HG02623 (cell line): ENCODE data around the gene PSIP1.
"Not testable (repeated sequence)": the region's sequence is repeated elsewhere in the genome, so short reads cannot be mapped to it uniquely, and the experiment has no call there.

Source experiments
- ATAC-seq: cut with Tn5 transposase; IDR thresholded peaks from one replicate; pipeline ENCODE4 v1.9.1; 2021; ENCODE audit warnings: moderate library complexity; ENCODE audit not compliant: unreplicated experiment

Gene PSIP1

DNA sequence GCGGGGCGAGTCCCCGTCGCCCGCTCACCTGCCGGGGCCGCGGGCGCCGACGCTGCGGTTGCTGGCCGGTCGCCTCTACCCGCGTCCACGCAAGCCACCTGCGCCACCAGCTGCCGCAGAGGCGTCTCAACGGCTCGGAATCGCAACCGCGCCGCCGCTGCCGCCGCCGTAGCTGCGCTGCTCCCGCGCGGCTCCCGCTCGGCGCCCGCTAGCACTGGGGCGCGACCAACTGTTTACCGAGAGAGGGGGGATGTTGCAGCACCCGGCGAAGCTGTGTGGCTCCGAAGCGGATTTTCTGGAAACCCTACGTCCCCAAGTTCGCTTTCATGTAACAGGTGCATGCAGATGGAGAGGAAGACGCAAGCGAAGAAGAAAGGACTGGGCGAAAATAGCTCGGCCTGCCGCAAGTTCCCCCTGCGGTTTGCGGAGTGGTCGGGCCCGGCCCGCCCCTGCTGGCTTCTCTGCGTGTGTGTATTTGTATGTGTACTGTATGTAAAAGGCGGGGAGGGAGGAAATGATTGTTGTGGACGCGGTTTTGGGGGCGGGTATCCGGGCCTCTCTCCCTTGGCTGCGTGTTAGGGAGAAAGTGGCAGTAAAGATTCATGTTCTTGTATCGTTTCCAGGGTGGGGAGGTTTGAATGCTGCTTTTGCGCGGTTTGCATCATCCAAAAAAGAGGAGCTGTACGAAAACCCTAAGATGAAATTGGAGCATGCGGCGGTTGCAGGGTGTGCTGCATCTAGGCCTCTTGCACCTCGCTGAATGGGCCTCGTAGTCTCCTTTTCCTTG, at the start of gene PSIP1:
PSIP1 (minus strand) TSS at position 182 of the 787 bp plus-strand sequence. CDS start 782 bp downstream, outside the sequence.
- ATAC-seq, result peak; percentile 78

DNA sequence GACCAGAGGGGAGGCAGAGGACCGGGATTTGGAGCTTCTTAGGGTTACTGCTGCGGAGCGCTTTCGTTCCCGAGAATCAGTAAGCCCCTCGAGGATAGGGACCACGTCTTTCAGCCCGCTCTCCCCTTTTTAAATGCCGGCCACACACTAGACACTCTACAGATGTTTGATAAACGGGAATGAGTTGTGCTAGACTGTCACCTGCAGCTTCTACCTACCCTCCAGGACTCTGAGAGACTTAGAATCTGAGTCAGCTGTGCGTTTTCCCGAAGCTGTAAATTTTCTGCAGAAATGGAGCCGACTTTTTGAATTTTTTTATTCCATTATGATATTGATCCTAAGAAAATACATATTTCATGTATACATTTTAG, 42.7 kb upstream of the PSIP1 start:
- peak; percentile 10 for ATAC-seq

DNA sequence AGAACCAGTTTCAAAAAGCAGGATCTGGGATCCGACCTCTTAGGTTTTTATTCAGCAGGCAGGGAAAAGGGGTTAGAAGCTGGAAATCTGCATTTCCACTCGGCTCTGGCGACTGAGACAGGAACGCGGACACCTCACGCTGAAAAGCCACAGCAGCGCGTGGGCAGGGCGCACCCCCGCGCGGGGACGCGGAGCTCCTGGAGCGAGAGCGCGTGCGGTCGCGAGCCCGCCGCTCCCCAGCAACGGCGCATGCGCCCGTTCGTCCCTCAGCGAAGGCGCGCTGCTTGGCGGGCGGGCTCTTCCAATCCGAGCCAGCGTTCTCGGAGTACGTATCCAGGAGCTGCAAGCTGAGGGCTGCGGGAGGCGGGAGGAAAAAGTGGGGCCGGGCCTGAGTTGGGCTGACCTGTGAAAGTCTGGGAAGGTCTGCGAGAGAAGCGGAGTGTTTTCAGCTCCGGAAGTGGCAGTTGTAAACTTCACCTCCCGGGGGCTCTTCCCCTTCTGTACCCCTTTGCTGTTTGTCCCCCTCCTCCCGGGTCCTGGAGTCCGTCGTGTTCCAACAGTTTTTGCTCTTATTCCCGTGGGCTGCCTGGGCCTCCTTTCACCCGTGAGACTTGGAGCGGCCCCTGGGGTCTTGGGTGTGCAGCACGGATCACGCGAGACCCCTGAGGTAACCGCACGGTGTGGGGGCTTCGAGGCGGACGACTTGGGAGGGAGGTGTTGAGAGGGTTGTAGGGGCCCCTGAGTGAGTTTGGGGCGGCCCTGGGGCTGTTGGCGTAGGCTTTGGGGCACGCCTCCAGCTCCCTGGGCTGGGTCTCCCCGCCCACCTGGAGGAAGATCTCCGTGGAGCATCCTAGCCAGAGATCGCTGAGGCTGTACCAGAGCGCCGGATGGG, 42.1 kb upstream of the PSIP1 start, which contains the start of gene CCDC171:
CCDC171 (plus strand) TSS at position 408 of the 892 bp plus-strand sequence. CDS start 11,046 bp downstream, outside the sequence.
- ATAC-seq, result peak; percentile 76

DNA sequence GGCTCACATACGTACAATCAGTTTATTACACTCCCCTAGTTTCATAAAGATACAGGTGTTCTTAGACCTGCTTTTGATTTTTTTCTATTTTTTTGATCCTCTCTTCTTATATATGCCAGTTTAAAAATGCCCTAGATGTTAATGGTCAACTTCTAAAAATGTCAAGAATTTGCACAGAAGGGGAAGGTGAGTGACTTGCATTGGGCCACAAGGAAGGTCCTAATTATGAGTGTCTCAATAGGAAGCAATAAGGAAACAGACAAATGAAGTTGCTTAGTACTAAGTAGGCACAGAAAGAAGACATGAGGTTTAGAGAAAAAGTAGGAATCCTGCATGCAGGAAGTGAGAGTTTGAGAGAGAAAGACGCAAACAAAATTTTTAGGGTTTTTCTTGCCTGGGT, 38.8 kb upstream of the PSIP1 start:
- ATAC-seq, result no peak

DNA sequence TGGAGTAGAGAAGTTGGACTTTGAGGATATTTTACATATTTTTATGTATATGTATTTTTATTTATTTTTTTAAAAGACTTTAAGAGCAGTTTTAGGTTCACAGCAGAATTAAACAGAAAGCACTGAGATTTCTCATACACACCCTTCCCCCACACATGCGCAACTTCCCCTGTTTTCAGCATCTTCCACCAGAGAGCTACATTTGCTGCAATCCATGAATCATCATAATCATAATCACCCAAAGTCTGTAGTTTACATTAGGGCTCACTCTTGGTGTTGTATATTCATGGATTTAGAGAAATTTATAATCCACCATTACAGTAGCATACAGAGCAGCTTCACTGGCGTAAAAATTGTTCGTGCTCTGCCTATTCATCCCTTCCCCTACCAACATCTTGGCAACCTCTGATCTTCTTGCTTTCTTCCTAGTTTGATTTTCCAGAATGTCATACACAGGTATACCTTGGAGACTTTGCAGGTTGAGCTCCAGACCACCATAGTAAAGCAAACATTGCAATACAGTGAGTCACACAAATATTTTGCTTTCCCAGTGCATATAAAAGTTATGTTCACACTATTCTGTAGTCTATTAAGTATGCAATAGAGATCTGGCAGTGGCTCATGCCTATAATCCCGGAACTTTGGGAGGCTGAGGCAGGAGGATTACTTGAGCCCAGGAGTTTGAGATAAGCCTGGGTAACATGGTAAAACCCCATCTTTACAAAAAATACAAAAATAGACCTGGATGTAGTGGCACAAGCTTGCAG, 32.5 kb upstream of the PSIP1 start:
- ATAC-seq, result no peak

DNA sequence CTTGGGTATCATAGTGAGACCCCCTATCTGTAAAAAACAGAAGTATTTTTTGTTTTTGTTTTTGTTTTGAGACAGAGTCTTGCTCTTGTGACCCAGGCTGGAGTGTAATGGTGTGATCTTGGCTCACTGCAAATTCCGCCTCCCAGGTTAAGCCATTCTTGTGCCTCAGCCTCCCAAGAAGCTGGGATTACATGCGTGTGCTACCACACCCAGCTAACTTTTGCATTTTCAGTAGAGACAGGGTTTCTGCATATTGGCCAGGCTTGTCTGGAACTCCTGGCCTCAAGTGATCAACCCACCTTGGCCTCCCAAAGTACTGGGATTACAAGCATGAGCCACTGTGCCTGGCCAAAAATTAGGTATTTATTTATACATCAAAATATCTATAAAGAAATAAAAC, 31.9 kb upstream of the PSIP1 start:
- ATAC-seq, result no peak

DNA sequence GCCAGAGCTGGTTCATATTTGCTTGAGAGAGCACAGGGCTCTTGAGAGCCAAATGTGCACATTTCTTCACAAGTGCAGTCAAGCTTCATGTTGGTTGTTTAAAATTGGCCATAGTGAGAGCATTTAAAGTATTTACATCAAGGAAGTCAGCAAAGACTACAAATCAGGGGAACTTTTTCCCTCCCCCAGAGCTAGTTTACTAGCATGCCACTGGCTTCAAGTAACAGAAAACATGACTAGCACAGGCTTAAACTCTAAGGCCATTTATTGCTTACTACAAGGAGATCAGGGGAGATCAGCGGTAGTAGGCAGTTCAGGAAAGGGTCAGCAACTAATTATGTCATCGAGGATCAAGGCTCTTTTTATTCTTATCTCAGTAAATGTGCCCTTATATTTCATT, 31.1 kb upstream of the PSIP1 start:
- no peak for ATAC-seq

DNA sequence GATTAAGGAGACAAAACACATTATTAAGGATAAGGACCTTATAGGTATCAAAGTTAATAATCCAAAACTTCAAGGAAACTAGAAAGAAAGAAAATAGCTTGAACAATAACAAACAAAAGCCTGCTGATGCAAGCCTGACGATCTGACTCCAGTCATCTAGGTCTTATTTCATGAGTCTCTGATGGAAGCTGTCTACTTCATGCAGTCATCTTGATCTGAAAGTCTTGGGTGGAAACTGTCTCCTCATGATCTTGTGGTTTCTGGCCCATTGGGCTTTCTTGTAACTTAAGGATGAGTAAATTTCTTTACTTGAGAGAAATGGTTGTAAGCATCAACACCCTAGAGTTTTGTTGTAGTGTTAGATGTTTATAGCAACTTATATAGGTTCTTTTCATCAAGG, 20.6 kb upstream of the PSIP1 start:
- ATAC-seq, result no peak

DNA sequence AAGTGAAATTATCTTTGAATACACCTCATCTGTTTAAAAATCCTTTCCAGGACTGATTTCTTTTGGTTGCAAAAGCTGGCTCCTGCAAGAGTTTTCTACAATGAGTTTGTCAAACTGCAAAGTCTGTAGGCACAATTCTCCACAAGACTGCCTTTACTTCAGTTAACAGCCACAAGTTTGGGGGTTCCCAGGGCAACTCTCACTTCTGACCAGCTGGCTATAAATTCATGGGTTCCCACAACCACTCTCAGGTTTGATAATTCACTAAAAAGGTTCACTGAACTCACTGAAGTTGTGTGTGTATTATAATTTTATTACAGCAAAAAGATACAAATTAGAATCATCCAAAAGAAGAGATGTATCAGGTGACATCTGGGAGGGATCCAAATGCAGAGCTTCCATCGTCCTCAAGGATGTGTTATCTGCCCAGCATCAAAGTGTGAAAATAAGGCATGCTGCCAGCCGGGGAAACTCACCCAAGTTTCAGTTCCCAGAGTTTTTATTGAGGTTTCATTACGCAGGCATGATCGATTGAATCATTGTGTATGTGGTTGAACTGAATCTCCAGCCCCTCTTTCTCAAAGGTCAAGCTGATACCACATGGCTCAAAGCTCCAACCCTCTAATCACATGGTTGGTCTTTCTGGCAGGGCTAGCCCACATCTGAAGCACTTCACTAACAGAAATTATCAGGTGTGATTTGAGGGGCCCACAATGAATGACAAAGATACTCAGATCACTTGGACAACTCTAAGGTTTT, 19.0 kb upstream of the PSIP1 start:
- ATAC-seq, result peak; percentile 79

DNA sequence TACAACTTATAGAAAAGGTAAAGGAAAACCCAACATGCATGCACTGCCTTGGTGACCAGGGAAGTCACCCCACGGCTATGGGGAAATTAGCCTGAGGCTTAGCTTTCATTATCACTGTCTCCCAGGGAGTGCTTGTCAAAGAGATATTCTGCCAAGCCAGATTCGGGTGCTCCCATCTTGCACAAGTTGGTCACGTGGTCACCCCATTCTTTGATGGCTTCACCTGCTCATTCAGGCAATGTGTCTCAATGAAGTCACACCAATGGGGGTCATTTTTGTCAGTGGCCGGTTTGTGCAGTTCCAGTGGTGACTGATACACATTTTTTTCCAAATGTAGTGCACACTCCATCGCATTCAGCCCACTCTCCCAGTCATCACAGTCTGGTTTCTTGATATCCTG, 16.3 kb upstream of the PSIP1 start:
- not testable (repeated sequence) for ATAC-seq

DNA sequence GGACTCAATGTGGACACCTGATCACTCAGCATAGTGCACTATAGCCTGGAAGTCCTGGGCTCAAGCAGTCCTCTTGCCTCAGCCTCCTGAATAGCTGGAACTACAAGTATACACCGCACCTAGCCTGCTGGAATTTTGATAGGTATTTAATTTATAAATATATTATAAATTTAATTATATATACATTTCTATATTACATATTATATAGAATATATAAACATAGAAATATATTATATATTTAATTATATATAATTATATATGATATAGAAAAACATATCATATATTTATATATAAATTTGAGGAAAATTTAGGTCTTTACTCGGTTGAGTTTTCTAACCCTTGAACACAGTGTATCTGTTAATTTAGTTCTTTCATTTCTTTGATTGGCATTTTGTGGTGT, 15.2 kb upstream of the PSIP1 start:
- no peak for ATAC-seq

DNA sequence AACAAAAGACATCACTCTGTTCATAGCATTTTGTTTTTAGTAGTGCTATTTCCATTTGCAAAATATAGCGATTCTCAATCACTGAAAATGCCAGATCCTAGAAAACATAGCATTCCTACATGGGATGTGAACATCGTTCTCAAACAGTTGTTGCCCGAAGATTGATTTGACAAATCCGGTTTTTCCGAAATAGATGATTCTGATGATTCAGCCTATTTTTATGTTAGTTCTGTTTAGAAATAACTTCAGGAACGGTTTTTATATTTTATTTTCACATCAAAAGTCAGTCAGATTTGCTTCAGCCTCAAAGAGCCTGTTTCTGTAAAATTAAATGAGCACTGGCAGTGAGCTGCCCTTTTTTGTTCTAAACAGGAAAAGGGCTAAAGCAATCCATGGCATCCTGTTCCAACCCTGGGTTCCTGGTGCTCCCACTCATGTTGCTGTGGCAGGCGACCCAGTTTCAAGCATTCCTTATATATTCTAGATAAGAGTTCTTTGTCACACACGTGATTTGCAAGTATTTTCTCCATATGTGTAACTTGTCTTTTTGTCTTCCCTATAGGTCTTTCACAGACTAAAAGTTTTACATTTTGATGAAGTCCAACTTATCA, 14.2 kb upstream of the PSIP1 start:
- ATAC-seq, result no peak

DNA sequence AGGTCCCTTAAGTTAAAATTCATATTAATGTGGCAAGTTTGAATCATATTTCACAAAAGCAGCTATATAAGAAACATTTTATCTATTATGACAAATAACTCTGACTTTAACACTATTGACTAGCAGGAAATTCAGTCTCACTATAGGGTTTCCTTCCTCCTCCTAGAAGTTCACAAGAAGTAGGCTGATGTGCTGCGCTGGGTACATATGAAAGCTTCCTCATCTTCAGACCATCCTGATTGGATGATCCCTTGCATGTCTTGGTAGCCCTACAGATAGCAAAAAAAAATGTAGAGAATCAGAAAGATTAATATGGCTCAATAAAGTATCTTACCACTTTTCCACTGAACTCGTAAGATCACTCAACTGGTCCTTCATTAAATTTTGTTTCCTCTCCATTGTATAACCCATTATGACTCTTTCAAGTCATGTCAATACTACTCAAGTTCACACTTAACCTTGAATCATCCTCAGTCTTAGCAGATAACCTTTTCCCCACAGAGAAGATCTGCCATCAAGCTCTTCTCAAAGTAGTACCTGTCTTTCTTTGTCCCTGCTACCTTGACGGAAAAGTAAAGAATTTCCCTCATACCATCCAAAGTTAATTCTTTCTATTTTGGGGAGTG, 11.5 kb upstream of the PSIP1 start:
- no peak for ATAC-seq

DNA sequence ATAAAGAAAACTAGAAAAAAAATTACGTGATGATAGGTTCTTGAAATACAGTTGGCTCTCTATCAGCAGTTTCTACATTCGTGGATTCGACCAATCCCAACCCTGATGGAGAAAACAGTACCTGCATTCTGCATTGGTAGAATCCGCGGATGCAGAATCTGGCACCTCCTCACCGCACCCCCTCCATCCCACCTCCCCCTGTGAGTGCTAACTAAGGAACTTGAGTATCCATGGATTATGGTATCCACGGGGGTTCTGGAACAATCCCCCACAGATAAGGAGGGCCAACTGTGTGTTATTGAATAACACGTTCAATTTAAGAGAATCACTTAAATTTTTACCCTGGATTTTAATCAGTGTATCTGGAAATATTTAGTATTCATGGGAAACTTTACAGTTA, 10.5 kb upstream of the PSIP1 start:
- no peak for ATAC-seq

DNA sequence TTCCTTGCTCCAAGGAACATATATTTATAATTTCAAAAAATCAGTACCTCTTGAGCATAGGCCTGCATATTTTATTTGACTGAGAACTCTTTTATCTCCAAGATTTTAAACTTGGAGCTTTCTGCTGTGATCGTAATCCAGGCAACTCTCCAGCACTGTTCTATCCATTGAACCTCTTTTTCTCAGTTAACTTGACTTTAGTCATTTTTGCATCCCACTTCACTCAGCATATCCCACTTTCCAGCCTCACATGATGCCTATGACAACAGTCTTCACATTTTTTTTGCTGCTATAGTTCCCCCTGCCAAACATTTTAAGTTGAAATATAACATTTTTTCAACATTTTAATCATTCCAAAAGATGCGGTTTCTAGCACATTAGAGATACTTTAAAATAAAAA, 9.1 kb upstream of the PSIP1 start:
- no peak for ATAC-seq

DNA sequence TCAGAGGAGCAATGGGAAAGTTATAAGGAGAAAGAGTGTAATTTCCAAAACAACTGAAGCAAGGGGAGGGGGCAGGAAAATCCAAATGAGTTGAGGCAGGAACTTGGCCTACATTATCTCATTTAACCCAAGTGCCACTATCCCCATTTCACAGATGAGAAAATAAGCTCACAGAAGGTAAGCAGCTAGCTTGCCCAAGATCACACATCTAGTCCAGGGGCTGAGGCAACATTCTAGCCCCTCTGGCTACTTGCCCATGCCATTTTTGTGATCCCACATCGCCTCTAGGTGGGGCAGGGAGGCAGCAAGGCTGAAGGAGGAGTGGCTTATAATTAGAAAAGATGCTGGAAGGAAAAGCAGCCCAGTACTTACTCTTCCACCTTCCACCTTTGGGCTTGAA, 2.6 kb upstream of the PSIP1 start:
- no peak for ATAC-seq

DNA sequence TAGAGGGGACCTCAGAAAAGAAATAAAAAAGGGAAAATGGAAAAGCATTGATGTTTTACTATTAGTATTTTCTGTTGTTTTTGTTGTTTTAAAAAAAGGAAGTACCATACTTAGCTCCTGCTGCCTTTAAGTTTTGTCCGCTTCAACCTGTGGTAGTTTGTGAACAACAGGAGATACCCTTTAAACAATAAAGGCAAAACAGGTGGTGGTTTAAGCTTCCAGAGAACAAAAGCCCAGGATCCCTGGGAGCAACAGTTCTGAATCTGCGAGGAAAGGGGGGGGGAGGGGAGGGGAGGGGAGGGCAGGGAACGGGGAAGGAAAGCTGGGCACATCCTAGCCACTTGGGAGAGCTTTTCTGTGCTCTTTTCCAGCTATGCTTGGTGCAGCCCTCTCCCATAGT, 2.1 kb upstream of the PSIP1 start:
- no peak for ATAC-seq

DNA sequence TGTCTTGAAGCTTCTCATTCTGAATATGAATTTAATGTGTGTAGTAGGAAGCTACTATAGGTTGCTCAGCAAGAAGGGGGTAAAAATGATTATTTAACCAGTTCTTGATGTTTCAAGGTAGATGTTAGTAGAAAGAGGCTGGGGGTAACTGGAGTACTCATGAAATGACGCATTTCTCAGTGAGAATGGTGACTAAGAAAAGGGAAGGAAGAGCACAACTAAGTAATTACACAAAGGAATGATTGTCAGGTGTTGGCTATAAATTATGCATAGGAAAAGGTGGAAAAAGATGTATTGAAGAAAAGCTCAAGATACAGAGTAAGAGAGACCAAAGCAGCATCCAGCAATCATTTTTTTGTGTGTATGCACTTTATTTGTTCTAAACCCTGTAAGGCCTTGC, 1.4 kb upstream of the PSIP1 start:
- no peak for ATAC-seq

DNA sequence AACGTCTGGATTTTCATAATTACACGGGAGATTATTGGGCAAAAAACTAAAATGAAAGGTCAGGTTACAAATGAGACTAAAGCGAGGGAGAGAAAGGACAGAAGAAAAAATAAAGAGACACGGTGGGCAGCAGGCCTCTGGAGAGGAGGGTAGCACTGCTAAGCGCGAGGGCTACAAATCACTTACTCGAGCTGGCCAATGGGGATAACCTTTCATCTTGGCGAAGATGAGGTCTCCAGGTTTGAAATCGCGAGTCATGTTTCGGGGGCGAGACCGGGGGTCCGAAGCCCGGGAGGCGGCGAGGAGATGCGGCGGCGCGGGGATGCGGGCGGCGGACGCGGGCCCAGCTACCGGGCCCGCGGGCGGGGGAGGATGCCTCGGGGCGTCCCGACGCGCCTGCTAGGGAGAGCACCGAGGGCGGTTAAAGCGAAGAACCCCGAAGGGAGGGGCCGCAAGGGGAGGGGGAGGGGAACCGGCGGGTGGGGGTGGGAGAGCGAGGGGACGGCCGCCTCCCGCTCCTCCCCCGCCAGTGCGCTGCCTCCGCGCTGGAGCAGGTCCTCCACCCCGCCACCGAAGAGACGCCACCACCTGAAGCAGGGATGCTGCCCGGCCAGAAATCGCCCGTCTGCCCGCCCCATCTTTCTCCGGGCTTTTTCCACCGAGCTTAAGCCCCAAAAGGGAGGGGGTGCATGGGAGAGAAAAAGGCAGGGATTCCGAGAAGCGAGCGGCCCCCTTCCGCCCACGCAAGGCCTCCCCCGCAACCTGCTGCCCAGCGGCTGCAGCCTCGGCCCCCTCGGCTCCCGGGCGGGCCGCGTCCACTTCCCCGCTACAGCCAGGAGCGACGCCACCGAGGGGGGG, 610 bp downstream of the PSIP1 start:
- peak; percentile 36 for ATAC-seq
